Mesendoderm (in vitro differentiated cells): ENCODE data around the gene THADA.
A peak's percentile ranks its signal among the peaks of the same experiment; 100 is the strongest.
"Not testable (repeated sequence)": the region's sequence is repeated elsewhere in the genome, so short reads cannot be mapped to it uniquely, and the experiment has no call there.

Experiments
- DNase-seq: peaks from one replicate; pipeline ENCODE4 v3.0.0; 2013
- H2AK5ac ChIP-seq: 2 replicates; pipeline ENCODE4 v1.6.1; 2013; ENCODE audit warnings: low read length, inconsistent platforms
- H2BK120ac ChIP-seq: 2 replicates; pipeline ENCODE4 v1.6.1; 2013; ENCODE audit warnings: low read depth, mild to moderate bottlenecking, low read length, moderate library complexity, mixed read lengths
- H2BK15ac ChIP-seq: replicated peaks from 2 replicates; pipeline ENCODE4 v1.6.1; 2013; ENCODE audit warnings: low read depth, mild to moderate bottlenecking, moderate library complexity
- H2BK5ac ChIP-seq: 2 replicates; pipeline ENCODE4 v1.6.1; 2013; ENCODE audit warnings: low read length, inconsistent platforms
- H3K18ac ChIP-seq: 2 replicates; pipeline ENCODE4 v1.6.1; 2013; ENCODE audit warnings: mild to moderate bottlenecking, low read length, mixed read lengths
- H3K23ac ChIP-seq: one replicate; pipeline ENCODE4 v1.6.1; 2013; ENCODE audit warnings: low read length
- H3K27ac ChIP-seq: 2 replicates; pipeline ENCODE4 v1.5.1; 2013; ENCODE audit warnings: low read depth, mild to moderate bottlenecking, inconsistent platforms, low read length, moderate library complexity
- H3K27me3 ChIP-seq: 2 replicates; pipeline ENCODE4 v1.6.1; 2013; ENCODE audit warnings: low read length, control low read depth, mild to moderate bottlenecking, inconsistent platforms; ENCODE audit not compliant: insufficient read depth, poor library complexity
- H3K36me3 ChIP-seq: 2 replicates; pipeline ENCODE4 v1.6.1; 2013; ENCODE audit warnings: low read length, inconsistent platforms; ENCODE audit not compliant: control insufficient read depth, insufficient read depth
- H3K4ac ChIP-seq: one replicate; pipeline ENCODE4 v1.6.1; 2013; ENCODE audit warnings: low read depth, mild to moderate bottlenecking, low read length, moderate library complexity
- H3K4me1 ChIP-seq: 2 replicates; pipeline ENCODE4 v1.6.1; 2013; ENCODE audit warnings: low read depth, low read length, inconsistent platforms; ENCODE audit not compliant: control insufficient read depth
- H3K4me2 ChIP-seq: 2 replicates; pipeline ENCODE4 v1.6.1; 2013; ENCODE audit warnings: low read length
- H3K4me3 ChIP-seq: 2 replicates; pipeline ENCODE4 v1.5.1; 2013; ENCODE audit warnings: mild to moderate bottlenecking, low read length
- H3K56ac ChIP-seq: one replicate; pipeline ENCODE4 v1.6.1; 2013; ENCODE audit warnings: low read length
- H3K79me1 ChIP-seq: 2 replicates; pipeline ENCODE4 v1.6.1; 2013; ENCODE audit warnings: low read length, inconsistent platforms
- H3K79me2 ChIP-seq: 2 replicates; pipeline ENCODE4 v1.6.1; 2013; ENCODE audit warnings: mild to moderate bottlenecking, low read length; ENCODE audit not compliant: control insufficient read depth, insufficient read depth
- H3K9ac ChIP-seq: 2 replicates; pipeline ENCODE4 v1.6.1; 2013; ENCODE audit warnings: low read length, inconsistent platforms
- H4K5ac ChIP-seq: one replicate; pipeline ENCODE4 v1.6.1; 2013; ENCODE audit warnings: low read length
- H4K8ac ChIP-seq: one replicate; pipeline ENCODE4 v1.6.1; 2013; ENCODE audit warnings: low read depth, mild to moderate bottlenecking, control low read depth, low read length, moderate library complexity
- WGBS: extraction: QIAGEN DNeasy Blood & Tissue Kit; methylation state at CpG from one replicate; pipeline ENCODE4 v1.1.7; 2013; ENCODE audit warnings: low lambda C conversion rate, missing lambda C conversion rate; ENCODE audit not compliant: insufficient coverage; ENCODE audit errors: extremely low coverage; 5-methylcytosine and 5-hydroxymethylcytosine counted together

Gene THADA

GRCh38 chr2:43636621-43637020 is 40.8 kb upstream of the THADA start:
- H3K23ac ChIP-seq: no peak overlapping the region
- H3K4me2 ChIP-seq: peak overlapping the region; percentile 90
- no peak for DNase-seq
- H3K4ac ChIP-seq: no peak overlapping the region
- H3K18ac ChIP-seq: no peak overlapping the region
- H3K4me1 ChIP-seq: peaks cover 4% of the 10 kb centered on the region
- peak overlapping the region; percentile 84 for H3K56ac ChIP-seq
- no peak overlapping the region for H2AK5ac ChIP-seq
- no peaks in the 10 kb centered on the region for H3K79me2 ChIP-seq
- no peak overlapping the region for H4K8ac ChIP-seq
- H3K36me3 ChIP-seq: no peaks in the 10 kb centered on the region
- H3K27me3 ChIP-seq: no peaks in the 10 kb centered on the region
- H3K4me3 ChIP-seq: no peak overlapping the region
- H3K9ac ChIP-seq: peak overlapping the region; percentile 57
- no peak overlapping the region for H4K5ac ChIP-seq
- no peak overlapping the region for H2BK120ac ChIP-seq
- no CpG with 5 or more reads among the region's 10 CpGs for WGBS
- H2BK5ac ChIP-seq: no peak overlapping the region
- H2BK15ac ChIP-seq: no peak overlapping the region
- H3K79me1 ChIP-seq: no peaks in the 10 kb centered on the region
- no peak overlapping the region for H3K27ac ChIP-seq

DNA sequence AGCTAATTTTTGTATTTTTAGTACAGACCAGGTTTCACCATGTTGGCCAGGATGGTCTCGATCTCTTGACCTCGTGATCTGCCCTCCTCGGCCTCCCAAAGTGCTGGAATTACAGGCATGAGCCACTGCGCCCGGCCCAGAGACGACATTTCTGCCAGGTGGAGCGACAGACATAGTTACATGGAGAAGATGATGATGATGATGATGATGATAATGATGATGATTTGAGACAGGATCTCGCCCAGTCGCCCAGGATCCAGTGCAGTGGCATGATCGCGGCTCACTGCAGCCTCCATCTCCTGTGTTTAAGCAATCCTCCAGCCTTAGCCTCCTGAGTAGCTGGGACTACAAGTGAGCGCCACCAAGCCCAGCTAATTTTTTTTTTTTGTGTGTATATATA is 40.3 kb upstream of the THADA start:
- WGBS: no CpG with 5 or more reads among the region's 12 CpGs
- H3K18ac ChIP-seq, H3K4me2 ChIP-seq, H3K4ac ChIP-seq, H3K4me1 ChIP-seq, H3K36me3 ChIP-seq, H3K56ac ChIP-seq, H3K79me1 ChIP-seq, H2BK120ac ChIP-seq, DNase-seq, H2BK5ac ChIP-seq, H4K8ac ChIP-seq, H3K27me3 ChIP-seq, H2BK15ac ChIP-seq, H3K23ac ChIP-seq, H3K9ac ChIP-seq, H3K79me2 ChIP-seq, H3K4me3 ChIP-seq, H3K27ac ChIP-seq, H4K5ac ChIP-seq, H2AK5ac ChIP-seq: not testable (repeated sequence)

GRCh38 chr2:43634604-43635306 is 38.9 kb upstream of the THADA start:
- Histone ChIP-seq H3K18ac (no peak overlapping the region), H3K36me3 (no peaks in the 10 kb centered on the region), H3K79me1 (no peaks in the 10 kb centered on the region), H3K56ac (no peak overlapping the region), H2AK5ac (no peak overlapping the region), H3K23ac (no peak overlapping the region), H3K27ac (no peak overlapping the region), H3K4me2 (no peak overlapping the region), H3K4me3 (no peak overlapping the region), H4K5ac (no peak overlapping the region), H3K4ac (no peak overlapping the region), H3K9ac (no peak overlapping the region), H2BK5ac (no peak overlapping the region), H4K8ac (no peak overlapping the region), H2BK120ac (no peak overlapping the region), H2BK15ac (no peak overlapping the region), H3K79me2 (no peaks in the 10 kb centered on the region), H3K27me3 (no peaks in the 10 kb centered on the region), H3K4me1 (peaks cover 4% of the 10 kb centered on the region)
- no peak for DNase-seq
- no CpG with 5 or more reads among the region's 6 CpGs for WGBS

DNA sequence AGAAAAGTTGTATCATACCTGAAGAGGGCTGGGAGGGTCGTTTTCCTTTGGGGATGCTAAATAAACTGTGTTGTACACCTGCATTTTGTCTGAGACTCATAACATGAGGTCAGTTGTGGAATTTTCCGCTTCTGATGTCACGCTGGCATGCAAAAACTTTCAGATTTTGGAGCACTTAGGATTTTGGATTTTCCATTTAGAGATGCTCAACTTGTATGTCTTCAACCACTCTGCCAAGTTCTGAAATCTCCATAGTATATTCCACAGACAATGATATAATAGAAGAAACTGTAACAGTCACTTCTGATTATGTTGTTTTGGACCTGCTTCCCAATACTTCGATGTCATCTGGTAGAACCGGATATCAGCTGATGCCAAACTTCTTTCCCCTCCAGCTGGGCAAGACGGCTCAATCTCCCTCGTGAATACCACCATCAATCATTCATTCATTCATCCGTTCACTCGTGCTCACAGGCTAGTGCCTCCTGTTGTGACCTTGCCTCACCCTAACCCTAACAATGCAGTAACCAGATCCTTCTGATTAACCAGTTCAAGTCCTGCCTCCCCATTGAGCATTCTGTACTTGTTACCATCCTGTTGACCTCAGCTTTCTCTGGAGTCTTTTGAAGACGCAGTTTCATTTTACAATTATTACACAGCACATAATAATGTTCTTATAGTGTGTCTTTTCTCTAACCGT is 35.9 kb upstream of the THADA start:
- no CpG with 5 or more reads among the region's 11 CpGs for WGBS
- Histone ChIP-seq H4K5ac (no peak overlapping the region), H3K4me2 (no peak overlapping the region), H3K27me3 (no peaks in the 10 kb centered on the region), H2BK15ac (no peak overlapping the region), H3K9ac (no peak overlapping the region), H2BK5ac (no peak overlapping the region), H3K56ac (no peak overlapping the region), H3K4me1 (peaks cover 4% of the 10 kb centered on the region), H3K36me3 (no peaks in the 10 kb centered on the region), H2BK120ac (no peak overlapping the region), H3K4me3 (no peak overlapping the region), H3K23ac (no peak overlapping the region), H3K4ac (no peak overlapping the region), H3K79me2 (no peaks in the 10 kb centered on the region), H3K27ac (no peak overlapping the region), H3K79me1 (no peaks in the 10 kb centered on the region), H4K8ac (no peak overlapping the region), H2AK5ac (no peak overlapping the region), H3K18ac (no peak overlapping the region)
- no peak for DNase-seq

DNA sequence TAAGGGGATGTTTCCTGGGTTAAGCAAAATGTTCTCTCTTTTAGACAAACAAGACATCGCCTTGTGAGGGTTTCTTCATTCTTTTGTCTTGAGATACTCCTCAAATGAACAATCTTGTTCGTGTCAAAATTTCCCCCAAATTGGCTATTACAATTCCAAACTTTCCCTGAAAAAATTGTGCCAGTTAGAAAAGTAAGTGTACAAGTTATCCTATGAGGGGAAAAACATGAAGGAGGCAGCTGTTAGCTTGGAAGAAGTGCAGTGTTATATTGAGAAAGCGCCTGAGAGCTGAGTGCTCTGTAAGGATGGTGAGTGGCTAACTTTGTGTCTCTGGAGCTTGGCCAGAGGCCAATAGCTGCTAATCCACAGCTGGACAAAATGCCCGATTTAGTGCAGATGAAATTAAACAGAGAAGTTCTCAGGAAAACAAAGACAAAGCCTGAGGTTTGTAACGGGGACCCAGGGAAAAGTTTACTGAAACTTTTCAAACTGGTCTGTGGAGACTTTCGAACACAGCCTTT is 27.2 kb upstream of the THADA start:
- no peak overlapping the region for H2BK5ac ChIP-seq

More for the DNA sequence above, 27.2 kb upstream of the THADA start:
- Histone ChIP-seq H3K23ac (no peak overlapping the region), H3K36me3 (no peaks in the 10 kb centered on the region), H3K27me3 (no peaks in the 10 kb centered on the region), H3K18ac (no peak overlapping the region), H4K8ac (no peak overlapping the region), H3K9ac (no peak overlapping the region), H3K79me2 (no peaks in the 10 kb centered on the region), H4K5ac (no peak overlapping the region), H3K79me1 (no peaks in the 10 kb centered on the region), H2BK15ac (no peak overlapping the region), H3K56ac (no peak overlapping the region), H3K4me2 (no peak overlapping the region), H3K4me3 (no peak overlapping the region), H2BK120ac (no peak overlapping the region), H3K4ac (no peak overlapping the region), H2AK5ac (no peak overlapping the region), H3K27ac (no peak overlapping the region), H3K4me1 (no peaks in the 10 kb centered on the region)
- DNase-seq: no peak
- WGBS: no CpG with 5 or more reads among the region's 6 CpGs
